ENCODE data around the gene LAX1.

Gene LAX1

GRCh38 chr1:203813581-203814341, 48.8 kb downstream of the LAX1 start:
- no peak for DNase-seq (ENCODE audit: low spot score)

- no peak for DNase-seq (ENCODE audit: low spot score)
Measured at GRCh38 chr1:203818399-203818798, 53.4 kb downstream of the LAX1 start.

GRCh38 chr1:203823306-203823705, 58.3 kb downstream of the LAX1 start:
- no peak for DNase-seq (ENCODE audit: low spot score)
